ENCODE data around the gene AMOTL2.

DNA sequence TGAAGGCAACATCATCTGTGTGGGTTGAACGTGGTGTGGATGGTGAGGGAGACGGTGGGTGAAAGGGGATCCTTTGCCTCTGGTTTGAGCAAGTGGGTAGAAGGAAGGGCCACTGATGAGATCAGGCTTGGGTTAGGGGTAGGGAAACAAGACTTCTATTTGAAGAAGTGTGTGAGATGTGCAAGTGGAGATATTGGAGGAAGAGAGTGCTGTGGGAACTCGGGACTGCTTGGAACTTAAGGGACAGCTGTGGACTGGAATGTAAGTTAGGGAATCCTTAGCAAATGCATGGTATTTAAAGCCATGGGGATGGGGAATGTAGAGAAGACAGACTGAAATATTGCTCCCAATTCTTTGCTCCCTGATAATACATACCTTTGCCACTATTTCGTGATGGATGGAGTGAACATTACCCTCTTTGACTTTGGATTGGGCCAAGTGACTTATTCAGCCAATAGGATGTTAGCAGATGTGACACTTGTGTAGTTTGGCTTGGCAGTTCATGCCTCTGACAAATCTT is 30.2 kb upstream of the AMOTL2 start:
- TF ChIP-seq, protein P1, sequence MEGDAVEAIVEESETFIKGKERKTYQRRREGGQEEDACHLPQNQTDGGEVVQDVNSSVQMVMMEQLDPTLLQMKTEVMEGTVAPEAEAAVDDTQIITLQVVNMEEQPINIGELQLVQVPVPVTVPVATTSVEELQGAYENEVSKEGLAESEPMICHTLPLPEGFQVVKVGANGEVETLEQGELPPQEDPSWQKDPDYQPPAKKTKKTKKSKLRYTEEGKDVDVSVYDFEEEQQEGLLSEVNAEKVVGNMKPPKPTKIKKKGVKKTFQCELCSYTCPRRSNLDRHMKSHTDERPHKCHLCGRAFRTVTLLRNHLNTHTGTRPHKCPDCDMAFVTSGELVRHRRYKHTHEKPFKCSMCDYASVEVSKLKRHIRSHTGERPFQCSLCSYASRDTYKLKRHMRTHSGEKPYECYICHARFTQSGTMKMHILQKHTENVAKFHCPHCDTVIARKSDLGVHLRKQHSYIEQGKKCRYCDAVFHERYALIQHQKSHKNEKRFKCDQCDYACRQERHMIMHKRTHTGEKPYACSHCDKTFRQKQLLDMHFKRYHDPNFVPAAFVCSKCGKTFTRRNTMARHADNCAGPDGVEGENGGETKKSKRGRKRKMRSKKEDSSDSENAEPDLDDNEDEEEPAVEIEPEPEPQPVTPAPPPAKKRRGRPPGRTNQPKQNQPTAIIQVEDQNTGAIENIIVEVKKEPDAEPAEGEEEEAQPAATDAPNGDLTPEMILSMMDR (IDR thresholded peaks at IDR 0.05): no peak
- TF ChIP-seq EZH2 (IDR thresholded peaks at IDR 0.05; ENCODE audit: borderline replicate concordance, insufficient read depth, low read depth, low read length, poor library complexity, severe bottlenecking): no peak
